Measurements from ENCODE around the gene PCNX3.
A peak's percentile ranks its signal among the peaks of the same experiment; 100 is the strongest.

Gene PCNX3

DNA sequence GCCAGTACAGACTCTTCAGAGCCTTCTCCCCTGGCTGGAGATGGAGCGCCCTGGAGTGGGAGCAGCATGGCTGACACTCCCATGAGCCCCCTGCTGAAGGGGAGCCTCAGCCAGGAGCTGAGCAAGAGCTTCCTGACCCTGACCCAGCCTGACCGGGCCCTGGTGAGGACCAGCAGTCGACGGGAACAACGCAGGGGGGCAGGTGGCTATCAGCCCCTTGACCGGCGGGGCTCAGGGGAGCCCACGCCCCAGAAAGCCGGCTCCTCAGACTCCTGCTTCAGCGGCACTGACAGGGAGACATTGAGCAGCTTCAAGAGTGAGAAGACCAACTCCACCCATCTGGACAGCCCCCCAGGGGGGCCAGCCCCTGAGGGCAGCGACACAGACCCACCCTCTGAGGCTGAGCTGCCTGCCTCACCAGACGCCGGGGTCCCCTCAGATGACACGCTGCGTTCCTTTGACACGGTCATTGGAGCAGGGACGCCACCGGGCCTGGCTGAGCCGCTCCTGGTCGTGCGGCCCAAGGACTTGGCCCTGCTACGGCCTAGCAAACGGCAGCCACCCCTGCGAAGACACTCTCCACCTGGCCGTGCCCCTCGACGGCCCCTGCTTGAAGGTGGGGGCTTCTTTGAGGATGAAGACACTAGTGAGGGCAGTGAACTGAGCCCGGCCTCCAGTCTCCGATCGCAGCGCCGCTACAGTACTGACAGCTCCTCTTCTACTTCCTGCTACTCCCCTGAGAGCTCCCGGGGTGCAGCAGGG is 2.6 kb downstream of the PCNX3 start:
- DNase-seq (ENCODE audit: insufficient read length, low spot score): no peak
- no peak for FAIRE-seq

GRCh38 chr11:65618763-65619162 is 3.2 kb downstream of the PCNX3 start:
- no peak for FAIRE-seq
- no peak for DNase-seq (ENCODE audit: insufficient read length, low spot score)

- FAIRE-seq: peak; percentile 55
- no peak for DNase-seq (ENCODE audit: insufficient read length, low spot score)
Measured at GRCh38 chr11:65619281-65619928, 3.8 kb downstream of the PCNX3 start.

- DNase-seq (ENCODE audit: insufficient read length, low spot score): no peak
- FAIRE-seq: no peak
Measured at GRCh38 chr11:65620666-65621065, 5.1 kb downstream of the PCNX3 start.

DNA sequence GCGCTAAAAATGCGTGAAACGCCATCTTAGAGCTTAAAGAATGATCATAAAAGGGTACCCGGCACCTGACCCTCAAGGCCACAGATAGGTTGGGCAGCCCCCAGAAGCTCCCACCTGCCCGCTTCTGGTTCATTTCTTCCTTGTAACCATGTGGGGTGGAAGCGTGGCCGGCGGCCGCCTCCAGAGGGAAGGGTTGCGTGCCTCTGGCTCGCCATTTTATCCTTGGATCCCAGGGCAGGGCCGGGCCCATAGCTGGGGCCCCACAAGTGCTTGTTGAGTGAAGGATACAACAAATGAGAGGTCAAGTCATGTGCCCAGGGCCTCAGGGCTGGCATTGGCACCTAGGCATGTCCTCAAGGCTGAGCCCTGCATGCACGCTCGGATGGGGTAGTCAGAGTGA is 5.9 kb downstream of the PCNX3 start:
- DNase-seq (ENCODE audit: insufficient read length, low spot score) (no peak), FAIRE-seq (no peak)

- DNase-seq (ENCODE audit: insufficient read length, low spot score) (no peak), FAIRE-seq (no peak)
Measured at GRCh38 chr11:65622011-65622410, 6.4 kb downstream of the PCNX3 start.

- FAIRE-seq (no peak), DNase-seq (ENCODE audit: insufficient read length, low spot score) (no peak)
Measured at GRCh38 chr11:65623177-65623576, 7.6 kb downstream of the PCNX3 start.

DNA sequence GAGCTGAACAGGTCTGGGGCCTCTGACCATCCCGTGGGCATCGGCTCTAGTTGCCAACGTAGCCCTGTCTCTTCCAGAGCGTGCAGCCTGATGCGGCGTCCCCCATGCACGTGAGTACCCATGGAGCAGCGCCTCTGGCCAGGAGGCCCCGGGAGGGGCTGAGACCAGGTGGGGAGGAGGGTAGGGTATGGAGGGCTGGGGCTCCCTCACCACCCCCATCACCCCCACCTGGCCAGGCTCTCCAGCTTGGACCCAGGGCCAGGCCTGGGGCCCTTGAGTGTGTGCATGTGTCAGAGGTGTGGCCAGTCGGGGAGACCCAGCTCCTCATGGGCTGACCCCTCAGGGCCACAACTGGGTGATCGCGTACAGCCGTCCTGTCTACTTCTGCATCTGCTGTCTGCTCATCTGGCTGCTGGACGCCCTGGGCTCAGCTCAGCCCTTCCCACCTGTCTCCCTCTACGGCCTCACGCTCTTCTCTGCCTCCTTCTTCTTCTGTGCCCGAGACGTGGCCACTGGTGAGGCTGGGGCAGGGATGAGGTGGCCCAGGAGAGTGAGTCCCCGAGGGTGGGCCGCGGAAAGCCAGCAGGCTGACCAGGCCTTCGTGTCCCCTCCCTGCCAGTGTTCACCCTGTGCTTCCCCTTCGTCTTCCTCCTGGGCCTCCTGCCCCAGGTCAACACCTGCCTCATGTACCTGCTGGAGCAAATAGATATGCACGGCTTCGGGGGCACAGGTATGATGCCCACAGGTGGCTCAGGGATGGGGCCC is 8.5 kb downstream of the PCNX3 start:
- no peak for FAIRE-seq
- DNase-seq (ENCODE audit: insufficient read length, low spot score): no peak

DNA sequence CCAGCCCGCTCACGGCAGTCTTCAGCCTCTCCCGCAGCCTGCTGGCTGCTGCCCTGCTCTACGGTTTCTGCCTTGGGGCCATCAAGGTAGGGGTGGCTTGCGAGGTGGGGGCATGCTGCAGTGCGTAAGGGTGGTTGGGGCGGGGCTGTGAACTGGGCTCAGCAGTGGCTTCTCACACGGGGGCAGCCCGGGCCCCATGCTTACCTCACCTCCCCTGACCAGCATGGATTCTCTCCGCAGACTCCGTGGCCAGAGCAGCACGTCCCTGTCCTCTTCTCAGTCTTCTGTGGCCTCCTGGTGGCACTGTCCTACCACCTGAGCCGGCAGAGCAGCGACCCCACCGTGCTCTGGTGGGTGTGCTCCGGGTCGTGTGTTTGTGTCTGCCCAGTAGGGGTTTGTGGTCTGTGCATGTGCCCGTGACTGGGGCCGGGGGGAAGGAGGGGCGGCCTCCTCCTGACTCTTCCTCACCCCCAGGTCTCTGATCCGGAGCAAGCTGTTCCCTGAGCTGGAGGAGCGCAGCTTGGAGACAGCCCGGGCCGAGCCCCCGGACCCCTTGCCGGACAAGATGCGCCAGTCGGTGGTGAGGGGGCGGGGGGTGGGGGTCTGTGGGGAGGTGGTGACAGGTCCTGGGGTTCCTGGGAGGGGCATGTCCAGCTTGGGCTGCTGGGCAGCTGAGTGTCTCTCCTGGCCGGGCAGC is 9.5 kb downstream of the PCNX3 start:
- FAIRE-seq: no peak
- DNase-seq (ENCODE audit: insufficient read length, low spot score): no peak

GRCh38 chr11:65625628-65626342 is 10.2 kb downstream of the PCNX3 start:
- peak; percentile 59 for FAIRE-seq

DNA sequence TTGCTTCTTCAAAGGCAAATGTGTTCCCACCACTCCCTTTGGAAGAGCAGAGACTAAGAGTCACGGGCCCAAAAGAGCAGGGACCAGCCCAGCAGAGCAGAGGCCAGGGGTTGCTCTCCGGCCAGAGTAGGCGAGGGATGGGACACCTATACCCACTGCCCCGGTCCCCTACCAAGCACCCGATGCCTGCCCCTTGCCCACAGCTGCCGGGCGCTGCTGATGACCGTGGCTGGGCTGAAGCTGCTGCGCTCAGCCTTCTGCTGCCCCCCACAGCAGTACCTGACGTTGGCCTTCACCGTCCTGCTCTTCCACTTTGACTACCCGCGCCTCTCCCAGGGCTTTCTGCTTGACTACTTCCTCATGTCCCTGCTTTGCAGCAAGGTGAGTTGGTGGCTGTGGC is 11.6 kb downstream of the PCNX3 start:
- DNase-seq (ENCODE audit: insufficient read length, low spot score) (no peak), FAIRE-seq (no peak)

More at GRCh38 chr11:65625628-65626342, 10.2 kb downstream of the PCNX3 start:
- DNase-seq (ENCODE audit: insufficient read length, low spot score): peak; percentile 42

GRCh38 chr11:65629579-65629978 is 14.0 kb downstream of the PCNX3 start:
- FAIRE-seq: no peak

GRCh38 chr11:65630215-65630614 is 14.6 kb downstream of the PCNX3 start:
- no peak for DNase-seq (ENCODE audit: insufficient read length, low spot score)
- FAIRE-seq: peak; percentile 20

More at GRCh38 chr11:65629579-65629978, 14.0 kb downstream of the PCNX3 start:
- no peak for DNase-seq (ENCODE audit: insufficient read length, low spot score)

GRCh38 chr11:65633390-65634108 is 18.0 kb downstream of the PCNX3 start:
- FAIRE-seq (no peak), DNase-seq (ENCODE audit: insufficient read length, low spot score) (no peak)

DNA sequence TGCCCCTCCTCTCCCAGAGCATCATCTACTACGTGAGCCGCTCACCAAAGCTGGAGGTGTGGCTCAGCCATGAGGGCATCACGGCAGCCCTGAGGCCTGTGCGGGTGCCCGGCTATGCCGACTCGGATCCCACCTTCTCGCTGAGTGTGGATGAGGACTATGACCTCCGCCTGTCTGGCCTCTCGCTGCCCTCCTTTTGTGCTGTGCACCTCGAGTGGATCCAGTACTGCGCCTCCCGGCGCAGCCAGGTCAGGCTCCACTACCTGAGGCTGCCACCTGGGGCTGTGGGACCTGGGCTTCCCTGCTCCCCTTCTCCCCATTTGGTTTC is 18.5 kb downstream of the PCNX3 start:
- no peak for FAIRE-seq
- DNase-seq (ENCODE audit: insufficient read length, low spot score): no peak

- DNase-seq (ENCODE audit: insufficient read length, low spot score): no peak
- no peak for FAIRE-seq
Measured at GRCh38 chr11:65634440-65634839, 18.9 kb downstream of the PCNX3 start.

DNA sequence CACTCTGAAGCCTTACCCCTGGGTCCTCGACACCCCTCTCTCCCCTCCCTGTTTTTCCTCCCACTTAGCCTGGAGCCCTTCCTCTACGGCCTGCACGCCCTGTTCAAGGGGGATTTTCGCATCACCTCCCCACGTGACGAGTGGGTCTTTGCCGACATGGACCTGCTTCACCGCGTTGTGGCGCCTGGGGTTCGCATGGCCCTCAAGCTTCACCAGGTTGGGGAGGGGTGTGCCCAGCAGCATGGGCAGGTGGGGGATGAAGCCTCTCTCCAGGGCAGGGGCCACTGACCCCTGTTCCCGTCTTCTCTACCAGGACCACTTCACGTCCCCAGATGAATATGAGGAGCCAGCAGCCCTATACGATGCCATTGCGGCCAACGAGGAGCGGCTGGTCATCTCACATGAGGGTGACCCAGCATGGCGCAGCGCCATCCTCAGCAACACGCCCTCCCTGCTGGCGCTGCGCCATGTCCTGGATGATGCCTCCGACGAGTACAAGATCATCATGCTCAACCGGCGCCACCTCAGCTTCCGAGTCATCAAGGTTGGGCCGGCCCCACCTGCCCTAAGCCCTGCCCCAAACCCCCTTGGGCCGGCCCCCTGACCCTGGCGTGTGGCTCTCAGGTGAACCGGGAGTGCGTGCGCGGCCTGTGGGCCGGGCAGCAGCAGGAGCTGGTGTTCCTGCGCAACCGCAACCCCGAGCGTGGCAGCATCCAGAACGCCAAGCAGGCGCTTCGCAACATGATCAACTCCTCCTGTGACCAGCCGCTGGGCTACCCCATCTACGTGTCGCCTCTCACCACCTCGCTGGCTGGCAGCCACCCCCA is 19.5 kb downstream of the PCNX3 start:
- DNase-seq (ENCODE audit: insufficient read length, low spot score) (no peak), FAIRE-seq (peak; percentile 16)

- DNase-seq (ENCODE audit: insufficient read length, low spot score) (no peak), FAIRE-seq (no peak)
Measured at GRCh38 chr11:65636108-65637031, 20.8 kb downstream of the PCNX3 start.
